ENCODE results near the gene UBA7. TPM values are rescaled to one million over a fixed set of nuclear protein-coding genes. Genes with fewer than 3 reads are reported as not detected.
A peak's percentile ranks its signal among the peaks of the same experiment; 100 is the strongest.

UBA7 gene
- polyA plus RNA-seq, 1 experiment, result 62.5 TPM

- H3K4me3 ChIP-seq (ENCODE audit: low read depth, low read length), result no peak overlapping the region
- H3K36me3 ChIP-seq (ENCODE audit: control insufficient read depth, insufficient read depth, low read length), result no peaks in the 10 kb centered on the region; the same call in 1 of the 2 replicates
- no peak for DNase-seq (ENCODE audit: low read depth)
- no peaks in the 10 kb centered on the region for H3K27me3 ChIP-seq (ENCODE audit: control insufficient read depth, insufficient read depth, low read length)
- TF ChIP-seq, protein P1, sequence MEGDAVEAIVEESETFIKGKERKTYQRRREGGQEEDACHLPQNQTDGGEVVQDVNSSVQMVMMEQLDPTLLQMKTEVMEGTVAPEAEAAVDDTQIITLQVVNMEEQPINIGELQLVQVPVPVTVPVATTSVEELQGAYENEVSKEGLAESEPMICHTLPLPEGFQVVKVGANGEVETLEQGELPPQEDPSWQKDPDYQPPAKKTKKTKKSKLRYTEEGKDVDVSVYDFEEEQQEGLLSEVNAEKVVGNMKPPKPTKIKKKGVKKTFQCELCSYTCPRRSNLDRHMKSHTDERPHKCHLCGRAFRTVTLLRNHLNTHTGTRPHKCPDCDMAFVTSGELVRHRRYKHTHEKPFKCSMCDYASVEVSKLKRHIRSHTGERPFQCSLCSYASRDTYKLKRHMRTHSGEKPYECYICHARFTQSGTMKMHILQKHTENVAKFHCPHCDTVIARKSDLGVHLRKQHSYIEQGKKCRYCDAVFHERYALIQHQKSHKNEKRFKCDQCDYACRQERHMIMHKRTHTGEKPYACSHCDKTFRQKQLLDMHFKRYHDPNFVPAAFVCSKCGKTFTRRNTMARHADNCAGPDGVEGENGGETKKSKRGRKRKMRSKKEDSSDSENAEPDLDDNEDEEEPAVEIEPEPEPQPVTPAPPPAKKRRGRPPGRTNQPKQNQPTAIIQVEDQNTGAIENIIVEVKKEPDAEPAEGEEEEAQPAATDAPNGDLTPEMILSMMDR (IDR thresholded peaks at IDR 0.05; ENCODE audit: insufficient read depth, low read depth, low read length), result no peak
- POLR2A ChIA-PET, result no interaction called here
- CTCF ChIA-PET, result interaction anchor here (0.5 to 2.6 kb wide), 3 partner anchors 9 to 45 kb away, joined by 3 to 19 read pairs (median 3); partner anchors contain the start of gene INKA1
Measured at GRCh38 chr3:49845694-49846093, 31.9 kb upstream of the UBA7 start.

DNA sequence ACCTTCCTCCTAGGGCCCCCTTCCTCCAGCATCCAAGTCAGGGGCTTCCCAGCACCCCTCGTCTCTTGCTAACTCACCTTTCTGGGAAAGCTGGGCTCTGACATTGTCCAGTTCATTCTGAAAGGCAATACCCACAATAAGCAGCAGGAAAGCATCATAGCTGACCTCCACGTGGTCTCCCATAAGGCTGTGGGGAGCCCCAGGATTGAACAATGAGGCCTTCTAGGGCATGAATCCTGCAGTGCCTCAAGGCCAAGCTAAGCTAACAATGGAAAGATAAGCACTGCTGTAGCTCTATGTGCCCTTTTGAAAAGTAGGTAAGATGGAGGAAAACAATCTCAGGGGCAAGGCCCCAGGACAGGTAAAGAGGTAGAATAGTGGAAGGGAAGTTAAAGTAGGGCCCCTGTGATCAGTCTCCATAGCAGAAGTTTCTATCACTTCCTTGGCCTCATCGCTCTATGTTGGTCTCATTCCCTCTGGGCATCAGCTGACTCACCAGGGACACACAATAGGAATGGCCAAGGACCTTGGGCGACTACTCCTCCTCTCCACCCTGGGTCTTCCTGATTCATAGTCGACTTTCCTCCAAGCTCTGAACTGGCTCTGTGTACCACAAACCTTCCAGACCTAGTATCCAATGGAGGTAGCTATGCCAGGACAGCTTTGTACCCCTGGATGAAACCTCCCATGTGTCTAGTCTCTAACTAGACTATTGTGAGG, 30.9 kb upstream of the UBA7 start:
- no peaks in the 10 kb centered on the region; the same call in 1 of the 2 replicates for H3K36me3 ChIP-seq (ENCODE audit: control insufficient read depth, insufficient read depth, low read length)
- TF ChIP-seq, protein P1 (IDR thresholded peaks at IDR 0.05; ENCODE audit: insufficient read depth, low read depth, low read length), result no peak
- H3K27me3 ChIP-seq (ENCODE audit: control insufficient read depth, insufficient read depth, low read length), result no peaks in the 10 kb centered on the region
- DNase-seq (ENCODE audit: low read depth), result no peak
- ChIA-PET POLR2A (interaction anchor here (0.7 kb wide), 1 partner anchor 18 kb away, joined by 5 read pairs; no protein-coding TSS in a partner anchor), CTCF (interaction anchor here (2.6 kb wide), 1 partner anchor 42 kb away, joined by 19 read pairs; the partner anchor contains the start of gene INKA1)
- no peak overlapping the region for H3K4me3 ChIP-seq (ENCODE audit: low read depth, low read length)

GRCh38 chr3:49842843-49843517, 29.2 kb upstream of the UBA7 start:
- no peak for DNase-seq (ENCODE audit: low read depth)
- H3K4me3 ChIP-seq (ENCODE audit: low read depth, low read length), result no peak overlapping the region
- H3K36me3 ChIP-seq (ENCODE audit: control insufficient read depth, insufficient read depth, low read length), result no peaks in the 10 kb centered on the region; the same call in 1 of the 2 replicates
- H3K27me3 ChIP-seq (ENCODE audit: control insufficient read depth, insufficient read depth, low read length), result no peaks in the 10 kb centered on the region
- ChIA-PET CTCF (interaction anchor here (0.8 to 12.2 kb wide), 2 partner anchors 38 to 59 kb away, joined by 3 to 287 read pairs; partner anchors contain the start of genes CDHR4 and INKA1), POLR2A (no interaction called here)
- TF ChIP-seq, protein P1 (IDR thresholded peaks at IDR 0.05; ENCODE audit: insufficient read depth, low read depth, low read length), result no peak

DNA sequence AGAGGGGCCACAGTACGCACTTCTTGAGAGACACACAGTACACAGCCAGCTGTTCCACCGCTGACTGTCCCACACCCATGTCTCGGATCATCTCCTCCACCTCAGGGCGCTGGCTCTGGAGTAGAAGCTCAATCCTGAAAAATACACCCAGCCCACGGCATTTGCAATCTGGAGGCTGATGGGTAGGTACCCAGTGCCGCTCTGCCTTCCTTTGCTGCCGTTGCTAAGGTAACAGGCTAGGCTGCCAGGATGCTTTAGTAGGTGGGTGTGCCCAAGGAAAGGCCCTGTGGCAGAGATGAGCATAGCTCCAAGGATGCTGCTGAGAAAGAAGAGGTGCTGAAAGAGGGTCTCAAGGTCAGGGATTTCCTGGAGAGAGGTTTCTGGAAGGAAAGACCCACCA, 28.1 kb upstream of the UBA7 start:
- ChIA-PET POLR2A (no interaction called here), CTCF (interaction anchor here (0.7 to 12.2 kb wide), 6 partner anchors 10 to 64 kb away, joined by 3 to 287 read pairs (median 6); partner anchors contain the start of genes CDHR4 and INKA1)
- Histone ChIP-seq H3K4me3 (ENCODE audit: low read depth, low read length) (no peak overlapping the region), H3K27me3 (ENCODE audit: control insufficient read depth, insufficient read depth, low read length) (no peaks in the 10 kb centered on the region), H3K36me3 (ENCODE audit: control insufficient read depth, insufficient read depth, low read length) (no peaks in the 10 kb centered on the region; the same call in 1 of the 2 replicates)
- DNase-seq (ENCODE audit: low read depth), result no peak
- TF ChIP-seq, protein P1 (IDR thresholded peaks at IDR 0.05; ENCODE audit: insufficient read depth, low read depth, low read length), result no peak

DNA sequence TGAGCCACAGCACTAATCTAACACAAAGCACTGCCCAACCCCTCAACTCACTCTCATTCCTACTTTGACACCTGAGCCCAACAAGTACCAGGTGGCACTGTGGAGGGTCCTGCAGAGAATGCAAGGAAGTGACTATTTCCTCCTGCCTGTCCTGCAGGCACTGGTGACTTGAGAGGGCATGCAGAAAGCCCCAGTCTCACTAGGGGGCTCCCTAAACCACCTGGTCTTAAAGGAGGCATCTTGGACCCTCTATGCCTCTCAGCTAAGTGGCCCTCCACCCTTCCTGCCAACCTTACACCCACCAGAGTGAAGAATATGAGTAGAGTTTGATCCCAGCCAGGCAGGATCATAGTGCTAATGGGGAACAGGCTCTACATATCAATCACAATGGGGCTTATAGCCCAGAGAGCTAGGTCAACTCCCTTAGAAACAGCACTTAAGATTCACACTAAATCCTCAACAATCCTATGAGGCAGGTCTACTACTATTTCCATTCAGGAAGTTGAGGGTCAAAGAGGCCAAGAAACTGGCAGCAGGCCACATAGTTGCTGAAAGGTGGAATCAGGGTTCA, 27.5 kb upstream of the UBA7 start:
- Histone ChIP-seq H3K4me3 (ENCODE audit: low read depth, low read length) (no peak overlapping the region), H3K36me3 (ENCODE audit: control insufficient read depth, insufficient read depth, low read length) (no peaks in the 10 kb centered on the region; the same call in none of the 2 replicates), H3K27me3 (ENCODE audit: control insufficient read depth, insufficient read depth, low read length) (no peaks in the 10 kb centered on the region)
- CTCF ChIA-PET, result interaction anchor here (0.7 to 12.2 kb wide), 10 partner anchors 8 to 139 kb away, joined by 3 to 287 read pairs (median 6); partner anchors contain the start of genes CAMKV, CDHR4 and INKA1
- POLR2A ChIA-PET, result no interaction called here
- TF ChIP-seq, protein P1 (IDR thresholded peaks at IDR 0.05; ENCODE audit: insufficient read depth, low read depth, low read length), result peak; percentile 47; the same call in 1 of the 2 replicates
- no peak for DNase-seq (ENCODE audit: low read depth)
